ENCODE results near the gene DDX46. TPM values are rescaled to one million over a fixed set of nuclear protein-coding genes. Genes with fewer than 3 reads are reported as not detected.

Gene DDX46
- total and polyA plus RNA-seq, 7 experiments from 2014 or later = 18.0 to 72.5 (median 55.7) TPM

GRCh38 chr5:134813827-134814226 is 55.2 kb downstream of the DDX46 start:
- intact Hi-C loops (cut with micrococcal nuclease) = no loop called here
- Histone ChIP-seq H3K36me3 (ENCODE audit: control insufficient read depth in 2 of 3, insufficient read depth in 3 of 3, low read length in 3 of 3) (peaks cover 6 to 68% (median 23%) of the 10 kb centered on the region in 3 experiments), H3K4me3 (ENCODE audit: low read length) (no peak overlapping the region), H3K27me3 (ENCODE audit: control insufficient read depth in 2 of 2, insufficient read depth in 2 of 2, low read length in 2 of 2) (no peaks in the 10 kb centered on the region), H3K4me1 (ENCODE audit: control insufficient read depth in 2 of 2, insufficient read depth in 2 of 2, low read length in 2 of 2) (no peaks in the 10 kb centered on the region), H3K9me3 (ENCODE audit: control insufficient read depth in 2 of 3, low read length in 3 of 3) (no peaks in the 10 kb centered on the region), H3K27ac (ENCODE audit: low read depth, low read length) (no peak overlapping the region)
- Mint-ChIP-seq H3K4me3 (no peak overlapping the region), H3K27ac (peak overlapping the region in 3 of 9 donors; percentile 55 to 65 (median 62)), H3K36me3 (peaks cover 0 to 44% (median 17%) of the 10 kb centered on the region in 5 donors), H3K9me3 (no peaks in the 10 kb centered on the region), H3K27me3 (no peaks in the 10 kb centered on the region), H3K4me1 (peaks cover 0 to 16% (median 0%) of the 10 kb centered on the region in 7 donors)
- DNase-seq = no peak
- ChIA-PET CTCF (no interaction called here), POLR2A (no interaction called here)
- ATAC-seq = peak; percentile 54

- ATAC-seq (no peak), DNase-seq (no peak)
- intact Hi-C loops (cut with micrococcal nuclease) = no loop called here
- POLR2A ChIA-PET = interaction anchor here (0.6 kb wide), 1 partner anchor 50 kb away, joined by 4 read pairs; no protein-coding TSS in a partner anchor
- H3K4me1 Mint-ChIP-seq = peaks cover 0 to 16% (median 0%) of the 10 kb centered on the region in 7 donors
- no peaks in the 10 kb centered on the region for H3K4me1 ChIP-seq (ENCODE audit: control insufficient read depth in 2 of 2, insufficient read depth in 2 of 2, low read length in 2 of 2)
- H3K27me3 ChIP-seq (ENCODE audit: control insufficient read depth in 2 of 2, insufficient read depth in 2 of 2, low read length in 2 of 2) = no peaks in the 10 kb centered on the region
- H3K9me3 Mint-ChIP-seq = no peaks in the 10 kb centered on the region
- peaks cover 4 to 69% (median 14%) of the 10 kb centered on the region in 3 experiments for H3K36me3 ChIP-seq (ENCODE audit: control insufficient read depth in 2 of 3, insufficient read depth in 3 of 3, low read length in 3 of 3)
- no peaks in the 10 kb centered on the region for H3K9me3 ChIP-seq (ENCODE audit: control insufficient read depth in 2 of 3, low read length in 3 of 3)
- CTCF ChIA-PET = interaction anchor here (0.5 kb wide), 1 partner anchor 34 kb away, joined by 3 read pairs; no protein-coding TSS in a partner anchor
- no peak overlapping the region for H3K27ac ChIP-seq (ENCODE audit: low read depth, low read length)
- peak overlapping the region in 1 of 9 donors; percentile 62 for H3K27ac Mint-ChIP-seq
- no peak overlapping the region for H3K4me3 ChIP-seq (ENCODE audit: low read length)
- no peaks in the 10 kb centered on the region for H3K27me3 Mint-ChIP-seq
- H3K4me3 Mint-ChIP-seq = no peak overlapping the region
- peaks cover 0 to 53% (median 17%) of the 10 kb centered on the region in 5 donors for H3K36me3 Mint-ChIP-seq
Measured at GRCh38 chr5:134817006-134817405, 58.4 kb downstream of the DDX46 start.

- POLR2A ChIA-PET = no interaction called here
- no peaks in the 10 kb centered on the region for H3K9me3 ChIP-seq (ENCODE audit: control insufficient read depth in 2 of 3, low read length in 3 of 3)
- H3K27me3 Mint-ChIP-seq = no peaks in the 10 kb centered on the region
- CTCF ChIA-PET = no interaction called here
- no peak overlapping the region for H3K27ac ChIP-seq (ENCODE audit: low read depth, low read length)
- intact Hi-C loops (cut with micrococcal nuclease) = no loop called here
- no peak overlapping the region for H3K4me3 Mint-ChIP-seq
- no peak overlapping the region for H3K4me3 ChIP-seq (ENCODE audit: low read length)
- ATAC-seq = no peak
- peaks cover 0 to 45% (median 17%) of the 10 kb centered on the region in 5 donors for H3K36me3 Mint-ChIP-seq
- H3K27ac Mint-ChIP-seq = no peak overlapping the region
- peaks cover 7 to 69% (median 7%) of the 10 kb centered on the region in 3 experiments for H3K36me3 ChIP-seq (ENCODE audit: control insufficient read depth in 2 of 3, insufficient read depth in 3 of 3, low read length in 3 of 3)
- H3K4me1 ChIP-seq (ENCODE audit: control insufficient read depth in 2 of 2, insufficient read depth in 2 of 2, low read length in 2 of 2) = no peaks in the 10 kb centered on the region
- H3K9me3 Mint-ChIP-seq = no peaks in the 10 kb centered on the region
- no peaks in the 10 kb centered on the region for H3K27me3 ChIP-seq (ENCODE audit: control insufficient read depth in 2 of 2, insufficient read depth in 2 of 2, low read length in 2 of 2)
- no peak for DNase-seq
- peaks cover 0 to 6% (median 0%) of the 10 kb centered on the region in 7 donors for H3K4me1 Mint-ChIP-seq
Measured at GRCh38 chr5:134818776-134819175, 60.2 kb downstream of the DDX46 start.

- Histone ChIP-seq H3K9me3 (ENCODE audit: control insufficient read depth in 2 of 3, low read length in 3 of 3) (no peaks in the 10 kb centered on the region), H3K4me3 (ENCODE audit: low read length) (no peak overlapping the region), H3K4me1 (ENCODE audit: control insufficient read depth in 2 of 2, insufficient read depth in 2 of 2, low read length in 2 of 2) (no peaks in the 10 kb centered on the region), H3K27ac (ENCODE audit: low read depth, low read length) (no peak overlapping the region), H3K36me3 (ENCODE audit: control insufficient read depth in 2 of 3, insufficient read depth in 3 of 3, low read length in 3 of 3) (peaks cover 7 to 70% (median 11%) of the 10 kb centered on the region in 3 experiments), H3K27me3 (ENCODE audit: control insufficient read depth in 2 of 2, insufficient read depth in 2 of 2, low read length in 2 of 2) (no peaks in the 10 kb centered on the region)
- DNase-seq (no peak), ATAC-seq (no peak)
- H3K4me3 Mint-ChIP-seq = no peak overlapping the region
- ChIA-PET CTCF (interaction anchor here (0.7 kb wide), 1 partner anchor 38 kb away, joined by 3 read pairs; no protein-coding TSS in a partner anchor), POLR2A (interaction anchor here (0.6 kb wide), 1 partner anchor 16 kb away, joined by 3 read pairs; no protein-coding TSS in a partner anchor)
- intact Hi-C loops (cut with micrococcal nuclease) = no loop called here
- no peaks in the 10 kb centered on the region for H3K9me3 Mint-ChIP-seq
- peaks cover 0 to 42% (median 17%) of the 10 kb centered on the region in 5 donors for H3K36me3 Mint-ChIP-seq
- peaks cover 0 to 3% (median 0%) of the 10 kb centered on the region in 7 donors for H3K4me1 Mint-ChIP-seq
- peak overlapping the region in 1 of 9 donors; percentile 38 for H3K27ac Mint-ChIP-seq
- H3K27me3 Mint-ChIP-seq = no peaks in the 10 kb centered on the region
Measured at GRCh38 chr5:134819407-134819963, 60.9 kb downstream of the DDX46 start.

GRCh38 chr5:134821841-134822240 is 63.3 kb downstream of the DDX46 start:
- no peaks in the 10 kb centered on the region for H3K4me1 ChIP-seq (ENCODE audit: control insufficient read depth in 2 of 2, insufficient read depth in 2 of 2, low read length in 2 of 2)
- peaks cover 7 to 63% (median 21%) of the 10 kb centered on the region in 3 experiments for H3K36me3 ChIP-seq (ENCODE audit: control insufficient read depth in 2 of 3, insufficient read depth in 3 of 3, low read length in 3 of 3)
- ChIA-PET POLR2A (no interaction called here), CTCF (no interaction called here)
- peaks cover 0 to 37% (median 15%) of the 10 kb centered on the region in 5 donors for H3K36me3 Mint-ChIP-seq
- DNase-seq (no peak), ATAC-seq (no peak)
- no peaks in the 10 kb centered on the region for H3K9me3 ChIP-seq (ENCODE audit: control insufficient read depth in 2 of 3, low read length in 3 of 3)
- intact Hi-C loops (cut with micrococcal nuclease) = no loop called here
- peaks cover 0 to 2% (median 0%) of the 10 kb centered on the region in 7 donors for H3K4me1 Mint-ChIP-seq
- H3K9me3 Mint-ChIP-seq = no peaks in the 10 kb centered on the region
- H3K27ac Mint-ChIP-seq = no peak overlapping the region
- no peak overlapping the region for H3K4me3 Mint-ChIP-seq
- H3K4me3 ChIP-seq (ENCODE audit: low read length) = no peak overlapping the region
- H3K27me3 Mint-ChIP-seq = no peaks in the 10 kb centered on the region
- H3K27ac ChIP-seq (ENCODE audit: low read depth, low read length) = no peak overlapping the region
- no peaks in the 10 kb centered on the region for H3K27me3 ChIP-seq (ENCODE audit: control insufficient read depth in 2 of 2, insufficient read depth in 2 of 2, low read length in 2 of 2)

GRCh38 chr5:134824681-134825080 is 66.1 kb downstream of the DDX46 start:
- H3K27ac ChIP-seq (ENCODE audit: low read depth, low read length) = no peak overlapping the region
- ATAC-seq = no peak
- no peaks in the 10 kb centered on the region for H3K9me3 ChIP-seq (ENCODE audit: control insufficient read depth in 2 of 3, low read length in 3 of 3)
- no peaks in the 10 kb centered on the region for H3K4me1 ChIP-seq (ENCODE audit: control insufficient read depth in 2 of 2, insufficient read depth in 2 of 2, low read length in 2 of 2)
- H3K36me3 ChIP-seq (ENCODE audit: control insufficient read depth in 2 of 3, insufficient read depth in 3 of 3, low read length in 3 of 3) = peaks cover 7 to 53% (median 15%) of the 10 kb centered on the region in 3 experiments
- POLR2A ChIA-PET = interaction anchor here (0.5 kb wide), 1 partner anchor 214 kb away, joined by 5 read pairs; no protein-coding TSS in a partner anchor
- no peak overlapping the region for H3K4me3 Mint-ChIP-seq
- no peaks in the 10 kb centered on the region for H3K27me3 ChIP-seq (ENCODE audit: control insufficient read depth in 2 of 2, insufficient read depth in 2 of 2, low read length in 2 of 2)
- intact Hi-C loops (cut with micrococcal nuclease) = no loop called here
- CTCF ChIA-PET = no interaction called here
- peaks cover 0 to 26% (median 8%) of the 10 kb centered on the region in 5 donors for H3K36me3 Mint-ChIP-seq
- no peak overlapping the region for H3K27ac Mint-ChIP-seq
- DNase-seq = no peak
- no peaks in the 10 kb centered on the region for H3K27me3 Mint-ChIP-seq
- H3K4me1 Mint-ChIP-seq = peaks cover 0 to 2% (median 0%) of the 10 kb centered on the region in 7 donors
- H3K4me3 ChIP-seq (ENCODE audit: low read length) = no peak overlapping the region
- H3K9me3 Mint-ChIP-seq = no peaks in the 10 kb centered on the region
